PC-3 (cell line): ENCODE data around the gene MDM4. TPM values are rescaled to one million over a fixed set of nuclear protein-coding genes. Genes with fewer than 3 reads are reported as not detected.
A peak's percentile ranks its signal among the peaks of the same experiment; 100 is the strongest.

Experiments used
- ATAC-seq: fragments of 200-7000 bp; cut with Tn5 transposase; 2 replicates; pipeline ENCODE4 v1.9.1; 2020; ENCODE audit warnings: mild to moderate bottlenecking, moderate library complexity
- BruUV-seq: library from RNA; stranded (reverse); fragments of 400-500 nt; replicated peaks from 2 replicates; lab custom pipeline; 2021; lab: Mats Ljungman, UMichigan
- CTCF ChIA-PET: fragments of 300-600 bp; sonication (Branson Sonifier 250); formaldehyde crosslinking; loops from one replicate; lab custom pipeline; 2022; ENCODE audit warnings: antibody characterized with exemption; lab: Charles Lee
- POLR2A ChIA-PET: fragments of 300-600 bp; sonication (Branson Sonifier 250); formaldehyde crosslinking; loops from one replicate; lab custom pipeline; 2022; ENCODE audit warnings: antibody characterized with exemption; ENCODE audit not compliant: unreplicated experiment; lab: Charles Lee
- DNase-seq: peaks from one replicate; pipeline ENCODE4 v3.0.0-alpha.2; 2015
- H2AFZ ChIP-seq: fragments of 300-600 bp; sonication (generic); 2 replicates; pipeline ENCODE4 v1.6.0; 2016; ENCODE audit warnings: antibody characterized with exemption, low read length
- H3F3A ChIP-seq: fragments of 300-600 bp; sonication (generic); one replicate; pipeline ENCODE4 v1.6.0; 2017; ENCODE audit warnings: antibody characterized with exemption, low read length, control low read depth, mild to moderate bottlenecking; ENCODE audit not compliant: unreplicated experiment
- H3K27ac ChIP-seq: fragments of 300-600 bp; sonication (generic); 2 replicates; pipeline ENCODE4 v1.5.1; 2016; ENCODE audit warnings: mild to moderate bottlenecking, low read length
- H3K27me3 ChIP-seq: fragments of 300-600 bp; sonication (generic); 2 replicates; pipeline ENCODE4 v1.6.1; 2016; ENCODE audit warnings: low read length, mixed read lengths
- H3K36me3 ChIP-seq: fragments of 300-600 bp; sonication (generic); 2 replicates; pipeline ENCODE4 v1.6.1; 2016; ENCODE audit warnings: low read depth, mixed run types, low read length, mixed read lengths
- H3K4me1 ChIP-seq: fragments of 300-600 bp; sonication (generic); 2 replicates; pipeline ENCODE4 v1.5.1; 2016; ENCODE audit warnings: low read length; ENCODE audit not compliant: insufficient read depth
- H3K4me2 ChIP-seq: fragments of 300-600 bp; sonication (generic); 2 replicates; pipeline ENCODE4 v1.6.0; 2016; ENCODE audit warnings: low read length
- H3K4me3 ChIP-seq: fragments of 300-600 bp; sonication (generic); 2 replicates; pipeline ENCODE4 v1.5.1; 2016; ENCODE audit warnings: mild to moderate bottlenecking, low read length, mixed read lengths
- H3K79me2 ChIP-seq: fragments of 300-600 bp; sonication (generic); 2 replicates; pipeline ENCODE4 v1.6.1; 2017; ENCODE audit warnings: low read length, mixed read lengths
- H3K9ac ChIP-seq: fragments of 300-600 bp; sonication (generic); 2 replicates; pipeline ENCODE4 v1.6.0; 2016; ENCODE audit warnings: mild to moderate bottlenecking, low read length
- H3K9me2 ChIP-seq: fragments of 300-600 bp; sonication (generic); replicated peaks from 2 replicates; pipeline ENCODE4 v1.6.1; 2016; ENCODE audit warnings: mixed run types, low read length, mixed read lengths
- H3K9me3 ChIP-seq: fragments of 300-600 bp; sonication (generic); 2 replicates; pipeline ENCODE4 v1.6.1; 2016; ENCODE audit warnings: low read length, mixed read lengths
- H4K20me1 ChIP-seq: fragments of 300-600 bp; sonication (generic); 2 replicates; pipeline ENCODE4 v1.6.1; 2016; ENCODE audit warnings: low read length, mixed read lengths
- CTCF ChIP-seq: fragments of 300-600 bp; sonication (generic); conservative IDR thresholded peaks from 2 replicates; pipeline ENCODE4 v1.5.1; 2017; ENCODE audit warnings: antibody characterized with exemption, low read depth, mild to moderate bottlenecking, low read length
- EZH2 ChIP-seq: fragments of 300-600 bp; sonication (generic); IDR thresholded peaks from one replicate; pipeline ENCODE4 v1.6.1; 2017; ENCODE audit warnings: antibody characterized with exemption, mild to moderate bottlenecking, low read length; ENCODE audit not compliant: unreplicated experiment
- EZH2phosphoT487 ChIP-seq: fragments of 300-600 bp; sonication (generic); IDR thresholded peaks from 2 replicates; pipeline ENCODE4 v1.6.1; 2018; ENCODE audit warnings: mild to moderate bottlenecking, antibody characterized with exemption, low read length, borderline replicate concordance
- intact Hi-C: fragments of 100-400 bp; cut with micrococcal nuclease; formaldehyde crosslinking; loops from 2 replicates; pipeline ENCODE4 v1.9.0; 2023
- total RNA-seq: library from RNA; depleted of rRNA; stranded (reverse); fragments of >200 nt; gene quantifications from 2 replicates; pipeline ENCODE4 v1.2.3, GENCODE V29; 2014

MDM4 gene
- total RNA-seq, 1 experiment from 2014 or later, result 36.3 TPM

- CTCF ChIA-PET, result no interaction called here
Observed at GRCh38 chr1:204487256-204487615, 29.0 kb upstream of the MDM4 start.

GRCh38 chr1:204491655-204492054, 24.6 kb upstream of the MDM4 start:
- Histone ChIP-seq H3K36me3 (0 out of 2 replicates have a peak, but pooled peaks cover 5% of the 10 kb centered on the region), H4K20me1 (peaks cover 6% of the 10 kb centered on the region; the same call in 1 of the 2 replicates), H3K27ac (no peak overlapping the region), H3K9me3 (no peaks in the 10 kb centered on the region), H3K4me3 (no peak overlapping the region), H3K4me1 (peaks cover 30% of the 10 kb centered on the region), H3K9me2 (no peaks in the 10 kb centered on the region), H3F3A (peaks cover 8% of the 10 kb centered on the region), H3K9ac (no peak overlapping the region), H3K79me2 (peaks cover 65% of the 10 kb centered on the region), H3K4me2 (peak overlapping the region; percentile 85), H3K27me3 (no peaks in the 10 kb centered on the region), H2AFZ (no peak overlapping the region)
- intact Hi-C loops, result no loop called here
- ChIA-PET POLR2A (no interaction called here), CTCF (no interaction called here)
- DNase-seq, result no peak
- BruUV-seq, result no TSS peak
- TF ChIP-seq CTCF (no peak), EZH2 (no peak), EZH2phosphoT487 (no peak)
- no peak for ATAC-seq

More at GRCh38 chr1:204487256-204487615, 29.0 kb upstream of the MDM4 start:
- Histone ChIP-seq H3F3A (no peaks in the 10 kb centered on the region), H2AFZ (no peak overlapping the region), H3K79me2 (peaks cover 64% of the 10 kb centered on the region), H3K9me2 (no peaks in the 10 kb centered on the region), H3K4me1 (peaks cover 8% of the 10 kb centered on the region), H3K27ac (no peak overlapping the region), H3K9ac (no peak overlapping the region), H3K9me3 (no peaks in the 10 kb centered on the region), H4K20me1 (peaks cover 1% of the 10 kb centered on the region; the same call in 1 of the 2 replicates), H3K27me3 (no peaks in the 10 kb centered on the region), H3K4me3 (no peak overlapping the region), H3K4me2 (no peak overlapping the region), H3K36me3 (0 out of 2 replicates have a peak, but pooled peaks cover 5% of the 10 kb centered on the region)
- POLR2A ChIA-PET, result no interaction called here
- DNase-seq, result no peak
- BruUV-seq, result no TSS peak
- intact Hi-C loops, result no loop called here
- ATAC-seq, result no peak
- no peak for TF ChIP-seq CTCF
- TF ChIP-seq EZH2phosphoT487, result no peak
- no peak for TF ChIP-seq EZH2
